Measurements from ENCODE around the gene PRPF8. TPM values are rescaled to one million over a fixed set of nuclear protein-coding genes. Genes with fewer than 3 reads are reported as not detected.

Gene PRPF8
- total and polyA plus RNA-seq, 2 of the 13 experiments (the other 11 are each of a cell fraction or from before 2014, with no cell fraction given) = 112 to 179 TPM

- in situ Hi-C loops (cut with HindIII; ENCODE audit: extremely low pct_ligation_motif_present, low pct_unique_long_range_greater_than_20kb) = no loop called here
- ATAC-seq (no peak; the same call in 2 of the 3 replicates), DNase-seq (ENCODE audit: low spot score) (no peak), FAIRE-seq (no peak)
- Histone ChIP-seq H4K20me1 (ENCODE audit: insufficient read depth, low read length) (no peaks in the 10 kb centered on the region), H3K4me2 (ENCODE audit: low read depth, low read length) (peak overlapping the region; percentile 45; the same call in 1 of the 2 replicates), H3K4me1 (ENCODE audit: insufficient read depth, low read length) (peaks cover 42% of the 10 kb centered on the region), H3K36me3 (replicated peaks in 1 of 2; ENCODE audit: control insufficient read depth in 1 of 2, insufficient read depth in 2 of 2, low read length in 2 of 2) (no peaks in the 10 kb centered on the region; a peak in 1 of 5 replicates), H3K79me2 (ENCODE audit: insufficient read depth, low read length) (no peaks in the 10 kb centered on the region), H3K27ac (ENCODE audit: extremely low read length, insufficient read depth, low read length) (peak overlapping the region; percentile 25), H3K9me3 (ENCODE audit: low read length) (no peaks in the 10 kb centered on the region), H2AFZ (ENCODE audit: low read length) (no peak overlapping the region), H3K9ac (ENCODE audit: insufficient read depth, low read depth, low read length) (0 out of 2 replicates have a peak overlapping the region, but pooled peaks have one; percentile 2), H3K4me3 (replicated peaks in 1 of 3; ENCODE audit: insufficient read depth in 1 of 3, low read depth in 2 of 3, low read length in 3 of 3) (no peak overlapping the region), H3K27me3 (ENCODE audit: control insufficient read depth in 1 of 2, insufficient read depth in 2 of 2, low read length in 2 of 2) (no peaks in the 10 kb centered on the region)
- no TSS peak for BruUV-seq (replicated peaks)
- intact Hi-C loops (cut with micrococcal nuclease; ENCODE audit: unreplicated experiment) = no loop called here
- POLR2A ChIA-PET = interaction anchor here (1.2 kb wide), 1 partner anchor 96 kb away, joined by 5 read pairs; no protein-coding TSS in a partner anchor
- CTCF ChIA-PET (ENCODE audit: low intra/inter-chr PET ratio, low total read pairs) = no interaction called here
- 84% methylated on average over 11 of the region's 13 CpGs for WGBS (ENCODE audit: low lambda C conversion rate)
- TF ChIP-seq, protein P1, sequence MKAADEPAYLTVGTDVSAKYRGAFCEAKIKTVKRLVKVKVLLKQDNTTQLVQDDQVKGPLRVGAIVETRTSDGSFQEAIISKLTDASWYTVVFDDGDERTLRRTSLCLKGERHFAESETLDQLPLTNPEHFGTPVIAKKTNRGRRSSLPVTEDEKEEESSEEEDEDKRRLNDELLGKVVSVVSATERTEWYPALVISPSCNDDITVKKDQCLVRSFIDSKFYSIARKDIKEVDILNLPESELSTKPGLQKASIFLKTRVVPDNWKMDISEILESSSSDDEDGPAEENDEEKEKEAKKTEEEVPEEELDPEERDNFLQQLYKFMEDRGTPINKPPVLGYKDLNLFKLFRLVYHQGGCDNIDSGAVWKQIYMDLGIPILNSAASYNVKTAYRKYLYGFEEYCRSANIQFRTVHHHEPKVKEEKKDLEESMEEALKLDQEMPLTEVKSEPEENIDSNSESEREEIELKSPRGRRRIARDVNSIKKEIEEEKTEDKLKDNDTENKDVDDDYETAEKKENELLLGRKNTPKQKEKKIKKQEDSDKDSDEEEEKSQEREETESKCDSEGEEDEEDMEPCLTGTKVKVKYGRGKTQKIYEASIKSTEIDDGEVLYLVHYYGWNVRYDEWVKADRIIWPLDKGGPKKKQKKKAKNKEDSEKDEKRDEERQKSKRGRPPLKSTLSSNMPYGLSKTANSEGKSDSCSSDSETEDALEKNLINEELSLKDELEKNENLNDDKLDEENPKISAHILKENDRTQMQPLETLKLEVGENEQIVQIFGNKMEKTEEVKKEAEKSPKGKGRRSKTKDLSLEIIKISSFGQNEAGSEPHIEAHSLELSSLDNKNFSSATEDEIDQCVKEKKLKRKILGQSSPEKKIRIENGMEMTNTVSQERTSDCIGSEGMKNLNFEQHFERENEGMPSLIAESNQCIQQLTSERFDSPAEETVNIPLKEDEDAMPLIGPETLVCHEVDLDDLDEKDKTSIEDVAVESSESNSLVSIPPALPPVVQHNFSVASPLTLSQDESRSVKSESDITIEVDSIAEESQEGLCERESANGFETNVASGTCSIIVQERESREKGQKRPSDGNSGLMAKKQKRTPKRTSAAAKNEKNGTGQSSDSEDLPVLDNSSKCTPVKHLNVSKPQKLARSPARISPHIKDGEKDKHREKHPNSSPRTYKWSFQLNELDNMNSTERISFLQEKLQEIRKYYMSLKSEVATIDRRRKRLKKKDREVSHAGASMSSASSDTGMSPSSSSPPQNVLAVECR (CRISPR knock-in tag; IDR thresholded peaks at IDR 0.05; ENCODE audit: borderline replicate concordance) = no peak
- TF ChIP-seq ATF7 (IDR thresholded peaks at IDR 0.05) (no peak), ATF7 (CRISPR knock-in tag; IDR thresholded peaks at IDR 0.05) (0 out of 2 replicates have a peak, but pooled peaks have one; percentile 7)
These were observed 64.2 kb downstream of the PRPF8 start for GRCh38 chr17:1620486-1620885.
